ENCODE measurements around the gene KATNB1.

The KATNB1 gene

GRCh38 chr16:57751539-57752202, 16.1 kb downstream of the KATNB1 start:
- H3K9me2 ChIP-seq (ENCODE audit: low read depth, low read length) = no peaks in the 10 kb centered on the region
- H3K36me3 ChIP-seq (ENCODE audit: insufficient read depth, low read length) = peaks cover 11% of the 10 kb centered on the region; the same call in 1 of the 2 replicates
- no peaks in the 10 kb centered on the region for H3F3A ChIP-seq (ENCODE audit: insufficient read depth, low read length)
- H2AFZ ChIP-seq (ENCODE audit: low read length) = no peak overlapping the region
- TF ChIP-seq CTCF (IDR thresholded peaks at IDR 0.05; ENCODE audit: low read length) = no peak
- TF ChIP-seq EZH2 (IDR thresholded peaks at IDR 0.05; ENCODE audit: borderline replicate concordance, low read length) = no peak
- no peak overlapping the region for H3K9ac ChIP-seq (ENCODE audit: low read length)
- H3K4me1 ChIP-seq (ENCODE audit: insufficient read depth, low read length, severe bottlenecking) = no peaks in the 10 kb centered on the region
- no peaks in the 10 kb centered on the region for H3K9me3 ChIP-seq (ENCODE audit: low read length)
- H4K20me1 ChIP-seq (ENCODE audit: insufficient read depth, low read length) = no peaks in the 10 kb centered on the region
- no peaks in the 10 kb centered on the region for H3K79me2 ChIP-seq (ENCODE audit: insufficient read depth, low read length)
- H3K27me3 ChIP-seq (ENCODE audit: insufficient read depth, low read length) = no peaks in the 10 kb centered on the region
- H3K27ac ChIP-seq (ENCODE audit: low read depth, low read length, poor library complexity, severe bottlenecking) = no peak overlapping the region
- H3K4me3 ChIP-seq (ENCODE audit: low read depth, low read length, poor library complexity, severe bottlenecking) = no peak overlapping the region
- H3K4me2 ChIP-seq (ENCODE audit: low read length) = no peak overlapping the region

GRCh38 chr16:57752203-57752580, 16.6 kb downstream of the KATNB1 start:
- TF ChIP-seq EZH2 (IDR thresholded peaks at IDR 0.05; ENCODE audit: borderline replicate concordance, low read length) (no peak), CTCF (IDR thresholded peaks at IDR 0.05; ENCODE audit: low read length) (no peak)
- H3K4me1 ChIP-seq (ENCODE audit: insufficient read depth, low read length, severe bottlenecking) = no peaks in the 10 kb centered on the region
- no peaks in the 10 kb centered on the region for H3K9me2 ChIP-seq (ENCODE audit: low read depth, low read length)
- H3K4me2 ChIP-seq (ENCODE audit: low read length) = no peak overlapping the region
- peaks cover 11% of the 10 kb centered on the region; the same call in 1 of the 2 replicates for H3K36me3 ChIP-seq (ENCODE audit: insufficient read depth, low read length)
- H3K9ac ChIP-seq (ENCODE audit: low read length) = no peak overlapping the region
- H2AFZ ChIP-seq (ENCODE audit: low read length) = no peak overlapping the region
- H3F3A ChIP-seq (ENCODE audit: insufficient read depth, low read length) = no peaks in the 10 kb centered on the region
- H4K20me1 ChIP-seq (ENCODE audit: insufficient read depth, low read length) = no peaks in the 10 kb centered on the region
- no peaks in the 10 kb centered on the region for H3K27me3 ChIP-seq (ENCODE audit: insufficient read depth, low read length)
- H3K27ac ChIP-seq (ENCODE audit: low read depth, low read length, poor library complexity, severe bottlenecking) = no peak overlapping the region
- no peak overlapping the region for H3K4me3 ChIP-seq (ENCODE audit: low read depth, low read length, poor library complexity, severe bottlenecking)
- H3K79me2 ChIP-seq (ENCODE audit: insufficient read depth, low read length) = no peaks in the 10 kb centered on the region
- no peaks in the 10 kb centered on the region for H3K9me3 ChIP-seq (ENCODE audit: low read length)

- Histone ChIP-seq H3F3A (ENCODE audit: insufficient read depth, low read length) (no peaks in the 10 kb centered on the region), H3K9me2 (ENCODE audit: low read depth, low read length) (no peaks in the 10 kb centered on the region), H3K27me3 (ENCODE audit: insufficient read depth, low read length) (no peaks in the 10 kb centered on the region), H3K9ac (ENCODE audit: low read length) (no peak overlapping the region), H3K4me3 (ENCODE audit: low read depth, low read length, poor library complexity, severe bottlenecking) (no peak overlapping the region), H3K27ac (ENCODE audit: low read depth, low read length, poor library complexity, severe bottlenecking) (no peak overlapping the region), H3K4me2 (ENCODE audit: low read length) (no peak overlapping the region), H3K36me3 (ENCODE audit: insufficient read depth, low read length) (peaks cover 10% of the 10 kb centered on the region; the same call in 1 of the 2 replicates), H3K79me2 (ENCODE audit: insufficient read depth, low read length) (no peaks in the 10 kb centered on the region), H3K4me1 (ENCODE audit: insufficient read depth, low read length, severe bottlenecking) (no peaks in the 10 kb centered on the region), H3K9me3 (ENCODE audit: low read length) (no peaks in the 10 kb centered on the region), H4K20me1 (ENCODE audit: insufficient read depth, low read length) (no peaks in the 10 kb centered on the region), H2AFZ (ENCODE audit: low read length) (no peak overlapping the region)
- TF ChIP-seq CTCF (IDR thresholded peaks at IDR 0.05; ENCODE audit: low read length) (no peak), EZH2 (IDR thresholded peaks at IDR 0.05; ENCODE audit: borderline replicate concordance, low read length) (no peak)
Measured at GRCh38 chr16:57752581-57753447, 17.2 kb downstream of the KATNB1 start.
